Activated effector memory CD4-positive, alpha-beta T cell treated with Interleukin-2 at 50 U/mL for 16 hours (primary cell): ENCODE data around the gene RBM24.

Source experiments
- DNase-seq: peaks from one replicate; pipeline ENCODE4 v3.0.0-alpha.2; 2020

Gene RBM24

GRCh38 chr6:17281100-17281496 lies at the start of gene RBM24:
Gene RBM24 (plus strand): TSS chr6:17281361. CDS start chr6:17281582, 221 bp downstream.
- no peak for DNase-seq

- no peak for DNase-seq
Observed at GRCh38 chr6:17233531-17233930, 47.6 kb upstream of the RBM24 start.

DNA sequence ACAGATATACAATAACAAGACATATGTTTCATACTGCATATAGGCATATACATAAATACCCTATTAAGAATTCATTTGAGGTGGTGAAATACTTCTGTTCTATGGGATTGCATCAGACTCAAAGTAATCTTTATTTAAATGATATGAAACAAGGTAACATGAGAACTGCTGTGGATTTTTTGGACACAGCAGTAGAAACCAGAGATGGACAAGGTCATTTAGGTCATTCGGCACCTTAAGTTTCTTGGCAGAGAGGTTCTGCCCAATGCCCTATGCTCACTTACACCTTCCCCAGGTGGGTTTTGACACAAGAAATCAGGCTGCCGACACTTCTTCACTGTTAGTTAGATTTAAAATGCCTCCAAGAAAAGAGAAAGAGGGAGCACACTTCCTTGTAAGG lies 43.9 kb upstream of the RBM24 start:
- no peak for DNase-seq

GRCh38 chr6:17239260-17239659 lies 41.9 kb upstream of the RBM24 start:
- DNase-seq, result no peak

- no peak for DNase-seq
Observed at GRCh38 chr6:17240803-17241500, 40.2 kb upstream of the RBM24 start.

- DNase-seq, result no peak
Observed at GRCh38 chr6:17242087-17242486, 39.1 kb upstream of the RBM24 start.

DNA sequence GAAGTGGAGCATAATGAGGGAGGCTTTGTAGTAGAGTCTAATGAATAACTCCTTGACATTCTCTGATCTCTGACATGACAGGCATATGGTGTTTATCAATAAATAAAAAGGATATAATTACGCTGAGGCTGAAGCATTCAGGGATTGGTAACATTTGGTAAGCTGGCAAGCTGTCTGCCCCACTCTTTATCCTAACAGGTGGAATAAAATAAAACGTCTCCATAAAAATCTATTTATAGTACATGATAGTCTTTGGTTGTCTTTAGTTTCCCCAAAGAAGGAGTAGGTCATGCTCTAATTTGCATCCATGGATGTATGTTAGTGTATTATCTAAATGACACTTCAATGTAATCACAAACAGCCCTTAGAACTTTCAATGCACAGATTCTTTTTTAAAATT lies 30.9 kb upstream of the RBM24 start:
- no peak for DNase-seq

GRCh38 chr6:17251953-17252352 lies 29.2 kb upstream of the RBM24 start:
- DNase-seq, result no peak

- no peak for DNase-seq
Observed at GRCh38 chr6:17258749-17259148, 22.4 kb upstream of the RBM24 start.

GRCh38 chr6:17265570-17265969 lies 15.6 kb upstream of the RBM24 start:
- DNase-seq, result no peak

DNA sequence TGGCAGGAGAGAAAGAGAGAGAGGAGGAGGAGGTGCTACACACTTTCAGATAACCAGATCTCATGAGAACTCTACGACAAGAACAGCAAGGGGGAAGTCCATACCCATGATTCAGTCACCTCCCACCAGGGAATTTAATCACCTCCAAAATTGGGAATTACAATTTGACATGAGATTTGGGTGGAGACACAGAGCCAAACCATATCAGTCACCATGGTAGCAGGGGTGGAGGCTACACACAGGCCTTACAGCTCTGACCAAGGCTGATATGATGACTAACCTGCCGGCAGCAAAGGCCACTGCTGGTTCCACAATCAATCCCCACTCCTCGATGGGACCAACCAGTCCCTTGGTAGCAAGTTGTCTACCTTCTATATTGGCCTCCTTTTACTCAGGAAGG lies 13.6 kb upstream of the RBM24 start:
- DNase-seq, result no peak

GRCh38 chr6:17268114-17268513 lies 13.0 kb upstream of the RBM24 start:
- DNase-seq, result no peak

GRCh38 chr6:17269840-17270239 lies 11.3 kb upstream of the RBM24 start:
- no peak for DNase-seq

GRCh38 chr6:17271628-17272027 lies 9.5 kb upstream of the RBM24 start:
- DNase-seq, result no peak

- no peak for DNase-seq
Observed at GRCh38 chr6:17276766-17277165, 4.4 kb upstream of the RBM24 start.

- no peak for DNase-seq
Observed at GRCh38 chr6:17277256-17277655, 3.9 kb upstream of the RBM24 start.

GRCh38 chr6:17278289-17279063 lies 2.7 kb upstream of the RBM24 start:
- DNase-seq, result no peak

GRCh38 chr6:17280138-17280537 lies 1.0 kb upstream of the RBM24 start:
- no peak for DNase-seq

- DNase-seq, result no peak
Observed at GRCh38 chr6:17280552-17281090, 540 bp upstream of the RBM24 start.

DNA sequence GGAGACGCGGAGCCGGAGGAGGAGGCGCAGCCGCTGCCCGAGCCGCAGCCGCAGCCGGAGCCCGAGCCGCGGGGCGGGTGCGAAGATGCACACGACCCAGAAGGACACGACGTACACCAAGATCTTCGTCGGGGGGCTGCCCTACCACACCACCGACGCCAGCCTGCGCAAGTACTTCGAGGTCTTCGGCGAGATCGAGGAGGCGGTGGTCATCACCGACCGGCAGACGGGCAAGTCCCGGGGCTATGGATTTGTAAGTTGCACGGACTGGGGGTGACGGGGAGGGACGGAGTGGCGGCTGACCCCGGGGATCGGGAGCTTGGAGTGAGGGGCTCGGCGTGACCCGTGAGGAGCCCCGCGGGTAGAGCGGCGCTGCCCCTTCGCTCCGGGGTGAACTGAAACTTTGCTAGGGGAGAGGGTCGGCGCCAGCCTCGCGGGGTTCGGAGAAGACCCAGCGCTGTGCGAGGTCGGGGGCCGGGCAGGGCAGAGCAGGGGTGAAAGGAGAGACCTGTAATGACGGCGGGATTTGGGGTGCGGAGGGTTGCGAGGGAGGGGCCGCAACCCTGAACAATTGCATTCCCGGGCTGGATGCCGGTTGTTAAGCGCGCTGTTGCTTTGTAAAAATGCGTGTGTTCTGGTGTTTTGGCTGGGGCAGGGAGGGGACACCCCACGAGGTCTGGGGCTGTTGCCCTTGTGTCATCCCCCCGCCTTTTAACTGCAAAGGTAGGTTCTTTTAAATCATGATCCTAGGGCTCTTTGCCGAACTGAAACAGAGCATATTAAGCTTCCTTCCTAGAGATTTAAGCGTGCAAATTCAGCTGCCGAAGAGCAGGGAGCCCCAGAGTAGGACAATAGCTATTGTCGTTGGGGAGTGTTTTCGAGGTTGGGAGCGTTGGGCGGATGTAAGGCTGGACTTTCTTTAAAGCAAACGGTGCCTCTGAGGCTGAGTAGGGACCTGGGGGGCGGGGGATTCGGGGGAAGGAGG lies 628 bp downstream of the RBM24 start:
- DNase-seq, result no peak

DNA sequence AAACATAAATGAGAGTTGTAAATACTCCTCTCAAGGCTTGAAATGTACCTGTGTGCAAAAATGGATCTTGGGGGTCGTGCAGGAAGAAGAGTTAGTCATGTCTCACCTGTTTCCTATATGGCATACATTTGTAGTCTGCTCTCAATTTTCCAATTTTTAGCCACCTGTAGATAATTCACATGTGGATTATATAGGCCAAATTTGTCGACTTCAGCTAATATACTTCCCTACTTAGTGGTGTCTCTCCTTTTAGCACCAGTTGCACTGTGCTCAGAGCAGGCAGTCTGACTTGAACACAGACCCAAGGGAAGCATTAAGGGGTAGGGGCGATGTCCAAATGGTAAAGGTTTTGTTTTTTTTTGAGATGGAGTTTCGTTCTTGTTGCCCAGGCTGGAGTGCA lies 1.9 kb downstream of the RBM24 start:
- no peak for DNase-seq

DNA sequence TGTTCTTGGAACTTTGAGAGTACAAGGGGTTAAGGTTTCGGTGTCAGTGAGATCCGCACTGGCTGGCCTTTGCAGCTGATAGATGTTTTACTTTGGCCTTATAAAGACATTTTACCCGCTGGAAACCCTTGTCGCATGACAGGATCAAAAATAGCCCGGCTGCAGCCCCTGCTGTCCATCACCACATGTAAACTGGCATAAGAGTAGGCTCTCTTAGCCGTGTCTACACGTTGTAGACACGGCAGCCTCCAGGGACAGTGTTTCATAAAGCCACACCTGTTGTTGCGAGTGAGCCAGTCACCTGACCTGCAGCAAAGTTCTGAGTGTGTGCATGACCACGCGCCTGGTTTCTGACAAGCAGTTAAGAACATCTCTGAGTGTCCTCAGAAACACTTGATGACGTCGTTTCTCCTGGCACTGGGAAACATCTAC lies 8.5 kb downstream of the RBM24 start:
- no peak for DNase-seq

DNA sequence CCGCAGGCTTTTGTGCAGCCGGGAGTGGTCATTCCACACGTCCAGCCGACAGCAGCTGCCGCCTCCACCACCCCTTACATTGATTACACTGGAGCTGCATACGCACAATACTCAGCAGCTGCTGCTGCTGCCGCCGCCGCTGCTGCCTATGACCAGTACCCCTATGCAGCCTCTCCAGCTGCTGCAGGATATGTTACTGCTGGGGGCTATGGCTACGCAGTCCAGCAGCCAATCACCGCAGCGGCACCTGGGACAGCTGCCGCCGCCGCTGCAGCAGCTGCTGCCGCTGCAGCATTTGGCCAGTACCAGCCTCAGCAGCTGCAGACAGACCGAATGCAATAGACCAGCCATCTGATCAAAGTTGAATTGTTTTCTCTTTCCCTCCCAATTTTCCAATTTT lies 10.6 kb downstream of the RBM24 start:
- DNase-seq, result no peak
